HG02763 (cell line): ENCODE results near the gene MIOS.
"Not testable (repeated sequence)": the region's sequence is repeated elsewhere in the genome, so short reads cannot be mapped to it uniquely, and the experiment has no call there.

ENCODE experiments used
- ATAC-seq: cut with Tn5 transposase; IDR thresholded peaks from one replicate; pipeline ENCODE4 v1.9.1; 2021; ENCODE audit warnings: mild to moderate bottlenecking, moderate library complexity; ENCODE audit not compliant: unreplicated experiment

MIOS gene

DNA sequence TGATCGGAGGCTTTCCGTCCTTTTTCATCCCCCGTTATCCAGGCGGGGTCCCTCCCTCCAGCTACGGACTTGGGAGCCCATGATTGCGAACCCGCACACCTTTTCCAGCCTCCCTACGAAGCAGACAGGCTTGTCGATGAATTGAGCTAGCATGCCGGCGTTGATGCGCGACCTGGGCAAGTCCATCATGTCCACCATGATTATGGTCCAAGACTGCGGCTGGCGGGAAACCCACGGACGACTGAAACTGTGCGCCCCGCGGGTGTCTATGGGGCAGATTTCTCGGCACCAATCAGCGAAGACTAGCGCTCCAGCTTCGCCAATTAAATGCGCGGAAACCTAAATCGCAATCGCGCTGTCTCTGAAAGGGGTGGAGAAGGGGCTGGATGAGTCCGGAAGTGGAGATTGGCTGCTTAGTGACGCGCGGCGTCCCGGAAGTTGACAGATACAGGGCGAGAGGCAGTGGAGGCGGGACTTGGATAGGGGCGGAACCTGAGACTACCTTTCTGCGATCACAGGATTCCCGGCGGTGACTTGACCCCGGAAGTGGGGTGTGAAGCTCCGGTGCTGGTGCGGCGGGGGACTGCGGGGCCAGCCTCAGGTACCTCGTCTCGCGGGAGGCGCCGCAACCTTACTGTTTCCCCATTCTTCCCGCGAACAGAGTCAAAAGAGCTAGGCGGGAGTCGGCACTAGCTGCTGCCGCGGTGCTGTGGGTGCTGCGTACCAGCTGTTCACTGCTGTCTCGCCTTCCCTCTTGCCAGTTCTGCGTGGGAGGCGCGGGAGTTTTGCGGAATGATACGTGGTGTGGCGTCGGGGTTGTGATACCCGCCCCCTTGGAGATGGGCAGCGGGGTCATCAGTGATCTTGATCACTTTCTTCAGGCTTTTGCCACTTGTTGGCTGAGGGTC, 73.8 kb downstream of the MIOS start, which contains the start of gene UMAD1:
TSS of gene UMAD1 (plus strand) at position 532 of the 908 bp plus-strand sequence. CDS start 32,620 bp downstream, outside the sequence.
- peak; percentile 98 for ATAC-seq

DNA sequence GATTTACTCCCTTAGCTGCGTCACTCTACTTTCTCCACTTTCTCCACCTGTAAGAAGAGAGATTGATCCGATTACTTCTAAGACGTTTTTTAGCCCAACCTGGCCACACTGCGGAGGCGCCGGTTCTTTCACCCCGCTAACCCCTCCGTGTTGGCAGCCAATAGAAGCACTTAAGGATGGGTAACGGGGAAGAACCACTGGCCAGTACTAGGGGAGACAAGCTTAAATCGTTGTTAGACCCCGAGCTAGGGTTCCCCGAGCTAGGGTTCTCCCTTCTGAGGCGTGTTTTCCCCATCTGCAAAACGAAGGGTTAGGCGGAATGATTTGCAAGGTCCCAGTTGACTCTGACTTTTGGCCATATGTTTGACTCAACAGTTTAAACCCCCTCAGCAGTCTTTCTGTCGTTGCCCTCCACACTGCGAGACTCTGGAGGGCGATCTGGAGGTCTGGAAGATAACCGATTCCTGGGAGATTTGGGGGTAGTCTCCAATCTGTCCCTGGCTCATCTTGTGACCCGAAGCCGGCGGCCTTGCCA, 74.5 kb downstream of the MIOS start:
- peak; percentile 2 for ATAC-seq

DNA sequence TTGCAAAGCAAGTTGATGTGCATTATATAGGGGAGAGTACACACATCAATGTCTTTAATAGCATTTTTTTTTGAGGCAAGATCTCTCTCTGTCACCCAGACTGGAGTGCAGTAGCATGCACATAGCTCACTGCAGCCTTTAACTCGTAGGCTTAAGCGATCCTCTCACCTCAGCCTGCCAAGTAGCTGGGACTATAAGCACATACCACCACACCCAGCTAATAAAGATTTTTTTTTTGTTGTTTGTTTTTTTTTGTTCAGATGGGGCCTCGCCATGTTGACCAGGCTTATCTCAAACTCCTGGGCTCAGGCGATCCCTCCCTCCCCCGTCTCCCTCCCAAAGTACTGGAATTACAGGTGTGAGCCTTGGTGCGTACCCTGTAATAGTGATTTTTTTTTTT, 75.4 kb downstream of the MIOS start:
- no peak for ATAC-seq

DNA sequence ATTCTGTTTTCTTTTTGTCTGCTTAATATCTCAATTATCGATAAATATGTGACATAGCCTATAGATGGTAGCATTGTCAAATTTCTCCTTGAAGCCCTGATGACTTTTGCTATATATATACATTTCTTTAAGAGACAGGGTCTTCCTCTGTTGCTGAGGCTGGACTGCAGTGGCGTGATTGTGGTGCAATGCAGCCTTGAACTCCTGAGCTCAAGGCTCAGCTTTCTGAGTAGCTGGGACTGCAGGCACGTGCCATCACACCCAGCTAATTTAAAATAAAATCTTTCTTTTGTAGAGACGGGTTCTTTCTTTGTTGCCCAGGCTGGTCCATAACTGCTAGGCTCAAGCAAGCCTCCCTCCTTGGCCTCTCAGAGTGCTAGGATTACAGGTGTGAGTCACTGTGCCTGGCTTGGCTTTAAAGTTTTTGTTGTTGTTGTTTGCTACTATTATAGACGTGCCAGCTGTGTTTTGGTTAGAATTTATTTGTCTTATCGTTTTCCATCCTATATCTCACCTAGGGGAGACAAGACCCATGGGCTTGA, 80.9 kb downstream of the MIOS start:
- no peak for ATAC-seq

DNA sequence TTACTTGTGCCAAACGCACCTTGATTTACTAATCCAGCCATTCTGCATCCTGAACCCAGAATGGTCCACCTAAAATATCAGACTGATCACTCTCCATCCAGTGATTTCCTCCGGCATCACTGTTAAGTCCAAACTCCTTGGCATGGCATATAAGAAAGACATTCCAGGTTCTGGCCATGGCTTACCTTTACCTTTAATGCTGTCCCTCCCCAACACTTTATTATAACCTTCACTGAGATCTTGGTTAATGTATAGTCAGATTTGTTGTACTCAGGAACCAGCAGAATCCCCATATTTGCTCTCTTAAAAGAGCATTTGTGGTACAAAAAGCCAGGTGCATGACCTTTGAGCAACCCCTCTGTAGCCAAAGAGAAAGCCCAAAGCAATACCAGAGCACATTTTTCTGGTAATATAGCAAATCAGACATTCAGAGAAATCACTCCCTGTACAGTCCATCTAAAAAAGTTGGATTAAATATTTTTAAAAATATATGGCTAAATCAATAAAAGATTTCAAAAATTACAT, 84.1 kb downstream of the MIOS start:
- ATAC-seq, result no peak

DNA sequence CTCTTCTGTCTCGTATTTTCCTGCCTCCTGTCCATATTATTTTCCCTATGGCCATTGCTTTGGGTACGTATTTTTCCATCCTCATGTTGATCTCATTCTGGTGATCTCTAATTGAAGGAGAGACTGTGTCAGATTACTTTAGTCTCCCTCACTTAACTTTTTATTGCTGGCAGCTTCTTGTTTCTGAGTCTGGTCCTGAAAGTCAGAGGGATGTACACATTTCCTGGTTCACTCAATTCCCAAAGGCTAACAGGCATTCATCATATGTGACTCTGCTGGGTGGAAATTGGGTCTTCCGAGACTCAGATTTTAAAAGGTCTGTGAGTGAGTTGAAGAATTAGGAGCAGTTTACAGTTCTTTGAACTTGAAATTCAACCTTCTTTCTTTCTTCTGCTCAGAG, 84.8 kb downstream of the MIOS start:
- ATAC-seq, result no peak

DNA sequence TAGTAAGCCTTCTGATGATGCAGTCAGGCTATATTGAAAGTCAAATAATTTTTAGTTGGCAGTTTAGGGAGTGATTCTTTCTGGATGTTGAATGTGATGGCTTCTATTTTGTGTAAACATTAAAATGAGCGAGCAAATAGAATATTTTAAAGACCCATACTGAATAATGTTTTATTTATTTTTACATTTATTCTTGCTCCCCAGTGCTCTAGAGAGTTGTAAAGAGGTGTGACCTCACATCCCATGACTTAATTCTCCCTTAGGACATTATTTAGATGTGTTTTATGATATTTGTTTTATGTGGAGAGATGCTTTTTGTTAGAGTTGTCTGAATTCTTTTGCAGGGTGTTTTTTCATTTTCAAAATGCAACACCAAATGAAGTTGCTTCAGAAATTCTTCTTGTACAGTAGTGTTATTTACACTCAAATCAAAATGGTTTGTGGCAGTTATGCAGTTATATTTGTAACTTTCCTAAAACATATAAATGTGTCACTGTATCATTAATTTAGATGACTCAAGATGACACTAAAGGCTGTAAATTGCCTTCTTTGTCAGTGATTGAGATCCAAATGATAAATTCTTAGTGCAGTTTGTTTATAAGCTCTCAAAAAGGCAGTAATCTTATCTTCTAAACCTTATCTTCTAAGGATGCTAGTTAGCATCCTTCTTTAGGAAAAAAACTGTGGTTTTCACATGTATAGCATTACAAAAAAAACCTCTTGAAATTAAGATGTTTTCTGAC, 86.3 kb downstream of the MIOS start:
- no peak for ATAC-seq

DNA sequence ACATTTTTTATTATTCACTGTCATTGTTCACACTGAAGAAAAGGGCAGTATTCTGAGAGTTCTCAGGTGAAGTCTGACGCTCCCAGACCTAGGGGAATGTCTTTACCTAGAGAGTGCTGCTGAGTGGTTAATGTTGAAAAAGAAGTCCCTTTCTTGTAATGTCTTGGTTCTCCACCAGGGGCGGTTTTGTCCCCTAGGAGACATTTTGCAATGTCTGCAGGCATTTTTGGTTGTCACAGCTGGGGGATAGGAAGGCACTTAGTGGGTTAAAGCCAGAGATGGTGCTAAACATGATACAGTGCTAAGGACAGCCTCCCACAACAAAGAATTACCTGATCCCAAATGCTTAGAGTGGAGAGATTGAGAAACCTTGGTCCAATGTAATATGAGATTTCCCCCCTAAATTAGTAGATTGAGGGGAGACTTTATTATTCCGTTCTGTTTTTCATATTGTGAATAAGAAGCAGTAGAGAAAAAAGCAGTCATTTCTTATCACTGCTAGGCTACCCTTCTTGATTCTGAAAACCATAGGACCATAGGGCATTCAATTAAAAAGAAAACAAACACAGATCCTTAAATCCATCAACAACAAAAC, 87.0 kb downstream of the MIOS start:
- ATAC-seq, result no peak

DNA sequence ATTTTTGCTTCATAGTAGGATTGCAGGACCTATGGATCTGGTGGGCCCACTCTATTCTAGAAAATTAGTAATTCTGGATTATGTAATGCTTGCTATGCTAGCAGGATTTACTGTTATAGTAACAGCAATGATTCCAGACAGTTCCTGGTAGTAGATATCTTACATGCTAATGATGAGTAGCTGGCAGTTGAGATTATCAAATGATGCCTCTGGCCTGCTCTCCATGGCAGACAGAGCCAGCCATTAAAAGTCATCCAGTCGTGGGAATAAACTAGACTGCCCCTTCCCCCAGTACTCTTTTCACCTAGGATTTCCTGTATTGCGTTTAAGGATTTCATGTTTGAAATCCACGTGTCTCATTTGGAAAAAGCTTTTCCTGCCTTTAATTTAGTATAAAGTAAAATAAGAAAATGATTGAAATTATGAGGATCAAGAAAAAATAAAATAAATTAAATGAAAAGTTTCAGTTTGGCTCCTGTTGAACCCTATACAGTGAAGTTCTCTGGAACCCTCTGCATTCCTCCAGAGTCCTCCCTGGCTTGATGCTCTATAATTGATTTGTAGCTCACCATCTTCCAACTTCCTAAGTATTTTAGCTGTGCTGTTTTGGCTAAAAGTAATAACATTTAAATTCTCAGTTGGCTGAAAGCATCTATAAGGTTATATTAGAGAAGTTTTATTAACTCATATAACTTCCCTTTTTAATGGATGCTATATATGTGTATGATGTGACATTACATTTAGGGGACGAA, 88.5 kb downstream of the MIOS start:
- ATAC-seq, result no peak

DNA sequence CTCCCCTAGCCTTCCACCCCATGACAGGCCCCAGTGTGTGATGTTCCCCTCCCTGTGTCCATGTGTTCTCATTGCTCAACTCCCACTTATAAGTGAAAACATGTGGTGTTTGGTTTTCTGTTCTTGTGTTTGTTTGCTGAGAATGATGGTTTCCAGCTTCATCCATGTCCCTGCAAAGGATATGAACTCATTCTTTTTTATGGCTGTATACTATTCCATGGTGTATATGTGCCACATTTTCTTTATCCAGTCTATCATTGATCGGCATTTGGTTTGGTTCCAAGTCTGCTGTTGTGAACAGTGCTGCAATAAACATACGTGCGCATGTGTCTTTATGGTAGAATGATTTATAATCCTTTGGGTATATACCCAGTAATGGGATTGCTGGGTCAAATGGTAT, 89.8 kb downstream of the MIOS start:
- ATAC-seq, result not testable (repeated sequence)
